NCI-H1417 (cell line): ENCODE results near the gene MEIS2.

ENCODE experiments used
- DNase-seq, 3 experiments: peaks; one replicate each; lab custom pipeline; 2025; lab: John Stamatoyannopoulos, UW

The MEIS2 gene

DNA sequence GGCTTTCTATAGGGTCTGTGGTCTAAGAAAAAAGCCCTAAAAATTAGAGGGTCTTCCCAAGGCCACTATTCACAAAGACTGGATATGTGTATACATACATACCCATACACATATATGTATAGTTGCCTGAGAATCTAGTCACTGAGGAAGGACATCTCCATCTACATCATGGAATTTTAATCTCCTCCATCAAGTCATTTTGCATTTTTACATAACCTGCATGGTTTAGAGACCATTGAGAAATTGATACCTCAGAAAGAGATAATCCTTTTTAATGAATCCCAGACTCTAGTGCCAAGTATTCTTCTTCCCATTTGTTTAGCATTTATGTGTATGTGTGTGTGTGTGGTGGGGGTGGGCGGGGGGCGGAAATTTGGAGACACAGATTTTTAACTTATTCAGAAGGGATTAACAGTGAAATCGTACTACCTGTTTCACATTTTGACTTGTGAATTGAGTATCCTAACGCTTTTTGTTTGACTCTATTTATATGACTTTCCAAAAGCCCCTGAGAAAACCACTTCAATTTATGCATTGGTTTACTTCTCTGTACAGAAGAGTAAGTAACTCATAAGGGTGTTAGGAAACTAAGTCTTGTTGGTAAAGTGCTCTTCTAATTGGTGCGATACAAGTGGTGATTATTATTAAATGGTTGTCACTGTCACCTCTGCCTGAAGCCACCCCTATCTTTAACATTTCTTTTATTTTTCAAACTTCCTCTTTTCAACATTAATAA, 166.9 kb downstream of the MEIS2 start:
- no peak for DNase-seq

DNA sequence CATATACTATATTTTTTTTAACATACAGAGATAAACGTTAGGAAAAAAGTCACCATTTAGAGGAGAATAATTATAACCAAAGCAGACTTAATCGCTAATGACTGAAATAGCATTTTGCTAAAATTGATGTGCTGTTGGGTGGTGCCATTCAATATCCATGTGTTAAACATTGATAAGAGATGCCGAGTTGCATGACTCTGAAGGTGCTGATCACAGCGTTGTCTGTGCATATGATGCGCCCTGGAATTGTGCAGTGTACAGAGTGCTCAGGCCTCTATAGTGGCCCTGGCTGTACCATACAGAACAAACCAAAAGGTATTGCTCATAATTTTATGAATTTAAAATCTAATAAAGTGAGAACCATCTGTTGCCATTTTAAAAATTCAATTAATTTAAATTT, 168.3 kb downstream of the MEIS2 start:
- DNase-seq = no peak

- DNase-seq = no peak
These were observed 168.9 kb downstream of the MEIS2 start for GRCh38 chr15:36931434-36931833.

DNA sequence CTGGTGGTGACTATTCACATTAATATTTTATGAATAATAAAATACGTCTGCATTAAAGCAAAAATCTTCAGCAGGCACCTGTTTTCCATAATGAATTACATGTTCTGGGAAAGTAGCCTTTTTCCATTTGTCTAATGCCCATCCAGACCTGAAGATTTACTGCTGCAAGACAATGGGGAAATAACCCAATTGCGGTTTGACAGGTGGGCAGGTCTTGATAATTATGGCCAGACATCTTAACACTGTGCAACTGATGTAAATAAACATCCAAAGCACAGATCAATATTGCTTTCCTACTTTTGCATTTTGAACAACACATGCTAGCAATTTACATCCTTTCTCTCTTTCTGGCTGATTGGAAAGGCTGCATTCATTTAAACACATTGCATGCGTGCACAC, 173.9 kb downstream of the MEIS2 start:
- peak in 2 of 3 experiments; percentile 73 to 95 for DNase-seq

DNA sequence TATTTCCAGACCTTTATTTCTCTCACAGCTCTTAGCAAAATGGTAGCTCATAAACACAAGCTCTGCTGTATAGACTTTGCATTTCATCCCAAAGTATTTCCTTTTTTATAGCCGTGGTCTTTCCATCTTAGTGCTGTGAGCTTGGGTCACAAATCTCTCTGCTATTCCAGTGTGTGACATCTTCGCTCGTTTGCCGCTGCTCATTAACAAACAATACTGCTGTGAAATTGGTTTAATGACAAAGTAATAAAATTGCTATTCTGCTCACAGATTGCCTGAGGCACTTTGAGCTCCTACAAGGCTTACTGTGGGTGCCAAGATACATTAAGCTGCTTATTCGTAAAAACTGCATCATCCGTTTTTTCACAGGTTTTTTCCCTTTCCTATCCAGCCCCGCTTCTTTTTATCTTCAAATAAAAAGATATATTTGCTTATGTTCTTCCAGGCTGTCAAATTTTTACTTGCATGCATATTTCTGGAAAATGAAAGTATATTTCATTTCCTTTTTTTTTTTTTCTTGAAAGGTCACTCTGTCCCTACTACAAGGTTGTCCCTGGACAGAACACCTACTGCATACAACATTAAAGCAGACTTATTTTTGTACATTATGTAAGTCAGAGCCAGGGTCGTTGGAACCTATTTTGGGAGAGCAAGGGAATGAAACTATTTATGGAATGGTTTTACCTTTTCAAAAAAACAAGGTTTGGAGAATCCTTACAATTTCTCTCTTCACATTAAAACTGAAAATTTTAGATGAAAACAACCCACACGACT, 174.5 kb downstream of the MEIS2 start:
- DNase-seq = peak in 2 of 3 experiments; percentile 68 to 94

DNA sequence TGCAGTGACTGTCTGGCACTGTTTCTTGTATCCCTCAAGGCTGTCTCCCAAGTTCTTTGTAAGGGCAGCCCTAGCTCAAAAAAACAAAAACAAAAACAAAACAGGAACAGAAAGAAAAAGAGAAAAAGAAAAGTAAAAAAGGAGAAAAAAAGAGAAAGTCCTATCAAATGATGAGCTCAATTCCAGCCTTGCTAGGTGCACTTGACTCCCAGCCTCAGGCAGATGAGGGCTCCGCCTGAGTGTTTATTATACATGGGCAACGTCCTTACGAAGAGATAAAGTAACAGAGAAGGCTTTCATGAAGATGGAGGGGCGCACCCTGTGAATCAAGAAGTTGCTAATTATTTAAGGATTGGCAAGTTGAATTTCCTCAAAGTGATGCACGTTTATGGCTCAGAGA, 175.3 kb downstream of the MEIS2 start:
- peak in 1 of 3 experiments; percentile 59 for DNase-seq

GRCh38 chr15:36924034-36924433, 176.3 kb downstream of the MEIS2 start:
- DNase-seq = peak in 1 of 3 experiments; percentile 28

- no peak for DNase-seq
These were observed 178.8 kb downstream of the MEIS2 start for GRCh38 chr15:36921484-36922091.

- no peak for DNase-seq
These were observed 182.7 kb downstream of the MEIS2 start for GRCh38 chr15:36917411-36918267.

GRCh38 chr15:36914960-36915808, 185.2 kb downstream of the MEIS2 start:
- DNase-seq = peak; percentile 41 to 93 (median 67)

DNA sequence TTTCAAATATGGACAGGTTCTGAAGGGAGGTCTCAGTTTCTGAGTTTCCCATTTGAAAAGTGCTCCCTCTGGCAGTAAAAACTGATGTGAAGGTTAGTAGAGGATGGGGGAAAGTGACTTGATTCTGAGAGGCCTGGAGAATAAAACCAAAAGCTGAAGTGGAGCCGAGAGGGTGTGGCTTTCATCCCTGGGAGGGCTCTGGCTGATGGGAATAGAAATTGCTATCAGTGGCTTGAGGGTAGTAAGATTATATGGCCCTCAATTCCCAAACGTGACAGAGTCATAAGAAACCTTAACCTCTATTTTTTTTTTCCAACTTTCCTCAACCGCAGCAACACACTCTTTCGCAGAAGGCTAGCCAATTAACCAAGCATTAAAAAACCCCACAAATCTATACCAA, 185.9 kb downstream of the MEIS2 start:
- no peak for DNase-seq

DNA sequence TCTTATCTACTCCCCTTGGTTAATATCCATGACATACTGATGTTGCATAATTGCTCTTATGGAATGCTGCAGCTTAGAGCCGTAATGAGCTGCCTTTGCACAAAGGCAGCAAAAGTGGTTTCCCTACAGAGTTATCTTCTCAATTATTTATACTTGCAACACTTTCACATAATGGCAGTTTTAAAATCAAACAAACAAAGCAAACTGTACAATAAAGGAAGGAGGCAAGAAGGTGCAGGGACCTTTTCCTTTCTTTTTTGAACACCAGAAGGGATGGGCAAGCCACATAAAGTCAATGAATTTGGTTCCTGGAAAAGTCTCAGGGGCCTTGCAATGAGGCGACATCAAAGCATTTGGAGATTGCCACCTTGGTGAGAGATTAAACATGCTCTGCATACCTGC, 188.0 kb downstream of the MEIS2 start:
- DNase-seq = peak in 1 of 3 experiments; percentile 41

- DNase-seq = peak in 2 of 3 experiments; percentile 43 to 86
These were observed 188.9 kb downstream of the MEIS2 start for GRCh38 chr15:36911322-36911944.

DNA sequence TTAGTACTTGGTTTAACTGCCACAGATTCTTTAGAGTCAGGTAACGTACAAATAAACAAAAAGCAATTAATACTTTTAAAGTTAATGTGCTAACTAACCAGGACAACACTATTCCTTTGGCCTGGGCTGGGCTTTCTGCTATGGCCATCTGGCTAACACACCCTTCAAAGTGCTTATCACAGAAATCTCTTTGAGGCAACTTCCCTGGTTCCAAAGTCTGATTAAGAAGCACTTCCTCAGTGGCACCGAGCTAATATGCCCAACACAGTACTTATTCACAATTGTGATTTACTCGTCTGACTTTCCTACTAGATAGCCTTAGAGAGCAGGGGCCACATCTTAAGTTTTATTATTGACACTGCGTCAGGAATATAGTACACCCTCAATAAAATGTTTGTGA, 191.4 kb downstream of the MEIS2 start:
- no peak for DNase-seq

GRCh38 chr15:36907295-36907694, 193.1 kb downstream of the MEIS2 start:
- DNase-seq = no peak

- DNase-seq = no peak
These were observed 194.4 kb downstream of the MEIS2 start for GRCh38 chr15:36905908-36906307.

DNA sequence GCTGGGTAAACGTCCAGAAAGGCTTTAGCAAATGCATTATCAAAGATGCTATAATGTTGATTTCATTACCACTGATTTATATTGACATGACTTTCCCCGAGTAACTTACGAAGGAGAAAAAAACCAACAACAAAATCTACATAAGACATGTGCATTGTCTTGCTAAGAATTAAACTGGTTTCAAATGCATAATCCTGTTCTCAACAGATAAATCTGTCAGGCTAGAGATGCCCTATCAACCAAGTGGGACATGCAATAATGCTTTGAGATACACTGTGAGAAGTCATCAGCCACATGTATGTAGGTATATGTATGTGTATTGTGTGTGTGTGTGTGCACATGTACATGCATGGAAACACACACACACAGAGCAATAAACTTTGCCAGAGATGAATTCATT, 195.6 kb downstream of the MEIS2 start:
- DNase-seq = peak in 1 of 3 experiments; percentile 48

GRCh38 chr15:36903922-36904556, 196.3 kb downstream of the MEIS2 start:
- DNase-seq = peak in 2 of 3 experiments; percentile 43 to 78

DNA sequence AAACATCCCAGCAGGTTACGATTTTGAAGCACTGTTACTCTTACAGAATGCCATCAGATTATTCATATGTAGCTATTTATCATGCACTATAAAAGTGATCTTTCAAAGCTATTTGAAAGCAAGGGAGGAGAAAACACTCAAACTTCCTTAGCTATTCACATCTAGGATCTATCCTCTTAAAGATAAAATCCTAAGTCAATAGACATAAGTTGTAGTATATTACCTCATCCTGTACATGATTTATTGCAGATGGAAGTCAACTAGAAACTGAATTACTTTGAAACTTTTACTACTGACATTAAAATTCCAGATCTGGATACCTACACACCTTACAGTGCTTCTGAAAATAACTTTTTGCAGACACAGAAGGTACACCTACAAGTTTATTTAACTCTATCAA, 197.2 kb downstream of the MEIS2 start:
- no peak for DNase-seq

DNA sequence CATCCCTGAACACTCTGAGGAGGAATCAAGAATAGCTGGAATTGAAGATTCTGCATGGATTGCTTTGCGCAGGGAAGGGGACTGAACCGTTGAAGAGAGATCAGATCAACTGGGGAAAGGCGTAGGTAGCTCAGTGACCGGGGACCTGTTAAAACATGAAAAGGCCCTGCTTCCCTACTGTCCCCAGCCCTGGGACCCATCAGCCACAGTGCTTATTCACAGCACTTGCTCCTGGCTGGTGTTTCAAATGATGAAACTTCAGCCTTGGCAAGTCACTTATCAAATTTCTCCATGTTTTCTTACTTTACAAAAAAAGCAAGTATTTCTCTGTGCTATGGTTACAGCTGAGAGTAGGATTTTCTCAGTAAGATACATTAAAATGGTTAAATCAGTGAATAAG, 199.3 kb downstream of the MEIS2 start:
- no peak for DNase-seq
